ENCODE results near the gene FAM170B. TPM values are rescaled to one million over a fixed set of nuclear protein-coding genes. Genes with fewer than 3 reads are reported as not detected.

Gene FAM170B
- total RNA-seq, 1 donor from 2014 or later = not detected

GRCh38 chr10:49131507-49132361 lies 2.1 kb downstream of the FAM170B start:
- no peak overlapping the region for H3K4me3 ChIP-seq (ENCODE audit: low read depth, low read length)
- no peak for DNase-seq (ENCODE audit: low read depth)
- no peaks in the 10 kb centered on the region for H3K36me3 ChIP-seq (ENCODE audit: control insufficient read depth, insufficient read depth, low read length)
- no peak for TF ChIP-seq CTCF (IDR thresholded peaks at IDR 0.05; ENCODE audit: insufficient read depth, low read length, poor library complexity, severe bottlenecking)
- H3K27me3 ChIP-seq (ENCODE audit: control insufficient read depth, insufficient read depth, low read length) = peaks cover 8% of the 10 kb centered on the region

- DNase-seq (ENCODE audit: low read depth) = no peak
- H3K27me3 ChIP-seq (ENCODE audit: control insufficient read depth, insufficient read depth, low read length) = peaks cover 8% of the 10 kb centered on the region
Measured at GRCh38 chr10:49129376-49129775, 4.4 kb downstream of the FAM170B start.

GRCh38 chr10:49128854-49129253 lies 5.0 kb downstream of the FAM170B start:
- no peaks in the 10 kb centered on the region for H3K36me3 ChIP-seq (ENCODE audit: control insufficient read depth, insufficient read depth, low read length)

More at GRCh38 chr10:49129376-49129775, 4.4 kb downstream of the FAM170B start:
- Histone ChIP-seq H3K36me3 (ENCODE audit: control insufficient read depth, insufficient read depth, low read length) (no peaks in the 10 kb centered on the region), H3K4me3 (ENCODE audit: low read depth, low read length) (no peak overlapping the region)
- TF ChIP-seq CTCF (IDR thresholded peaks at IDR 0.05; ENCODE audit: insufficient read depth, low read length, poor library complexity, severe bottlenecking) = no peak

GRCh38 chr10:49123981-49124950 lies 9.6 kb downstream of the FAM170B start:
- Histone ChIP-seq H3K36me3 (ENCODE audit: control insufficient read depth, insufficient read depth, low read length) (no peaks in the 10 kb centered on the region), H3K27me3 (ENCODE audit: control insufficient read depth, insufficient read depth, low read length) (peaks cover 3% of the 10 kb centered on the region), H3K4me3 (ENCODE audit: low read depth, low read length) (no peak overlapping the region)
- DNase-seq (ENCODE audit: low read depth) = no peak
- TF ChIP-seq CTCF (IDR thresholded peaks at IDR 0.05; ENCODE audit: insufficient read depth, low read length, poor library complexity, severe bottlenecking) = no peak

More at GRCh38 chr10:49128854-49129253, 5.0 kb downstream of the FAM170B start:
- no peak overlapping the region for H3K4me3 ChIP-seq (ENCODE audit: low read depth, low read length)
- H3K27me3 ChIP-seq (ENCODE audit: control insufficient read depth, insufficient read depth, low read length) = peaks cover 7% of the 10 kb centered on the region
- no peak for DNase-seq (ENCODE audit: low read depth)
- TF ChIP-seq CTCF (IDR thresholded peaks at IDR 0.05; ENCODE audit: insufficient read depth, low read length, poor library complexity, severe bottlenecking) = no peak

- DNase-seq (ENCODE audit: low read depth) = no peak
- no peak overlapping the region for H3K4me3 ChIP-seq (ENCODE audit: low read depth, low read length)
- TF ChIP-seq CTCF (IDR thresholded peaks at IDR 0.05; ENCODE audit: insufficient read depth, low read length, poor library complexity, severe bottlenecking) = no peak
- H3K36me3 ChIP-seq (ENCODE audit: control insufficient read depth, insufficient read depth, low read length) = no peaks in the 10 kb centered on the region
- H3K27me3 ChIP-seq (ENCODE audit: control insufficient read depth, insufficient read depth, low read length) = peaks cover 3% of the 10 kb centered on the region
Measured at GRCh38 chr10:49120911-49121310, 12.9 kb downstream of the FAM170B start.
